MM.1S (cell line): Measurements from ENCODE around the gene PADI3.

Experiments
- EZH2phosphoT487 ChIP-seq: fragments of 300-600 bp; sonication (generic); IDR thresholded peaks from 2 replicates; pipeline ENCODE4 v1.6.1; 2018; ENCODE audit warnings: antibody characterized with exemption, low read length
- TF ChIP-seq, protein P1 (sequence below): fragments of 300-600 bp; sonication (generic); IDR thresholded peaks from 2 replicates; pipeline ENCODE4 v1.5.1; 2016; ENCODE audit warnings: antibody characterized with exemption, low read length, mixed read lengths

DNA sequence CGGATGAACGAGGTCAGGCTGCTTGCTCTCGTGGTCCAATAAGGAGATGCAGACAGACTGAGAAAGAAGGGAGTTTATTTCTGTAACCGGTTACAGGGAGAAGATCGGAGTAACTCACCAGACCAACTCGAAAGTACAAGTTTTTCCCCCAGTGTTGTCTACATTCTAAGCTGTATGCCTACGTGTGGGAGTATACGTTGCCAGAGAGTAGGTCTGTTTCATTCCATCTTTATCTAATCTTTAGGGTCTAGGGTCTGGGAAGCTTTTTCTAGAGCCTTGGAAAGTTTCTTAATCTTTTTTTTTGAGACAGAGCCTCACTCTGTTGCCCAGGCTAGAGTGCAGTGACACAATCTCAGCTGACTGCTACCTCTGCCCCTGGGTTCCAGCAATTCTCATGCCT lies 48.7 kb upstream of the PADI3 start:
- no peak for TF ChIP-seq EZH2phosphoT487
- TF ChIP-seq, protein P1, sequence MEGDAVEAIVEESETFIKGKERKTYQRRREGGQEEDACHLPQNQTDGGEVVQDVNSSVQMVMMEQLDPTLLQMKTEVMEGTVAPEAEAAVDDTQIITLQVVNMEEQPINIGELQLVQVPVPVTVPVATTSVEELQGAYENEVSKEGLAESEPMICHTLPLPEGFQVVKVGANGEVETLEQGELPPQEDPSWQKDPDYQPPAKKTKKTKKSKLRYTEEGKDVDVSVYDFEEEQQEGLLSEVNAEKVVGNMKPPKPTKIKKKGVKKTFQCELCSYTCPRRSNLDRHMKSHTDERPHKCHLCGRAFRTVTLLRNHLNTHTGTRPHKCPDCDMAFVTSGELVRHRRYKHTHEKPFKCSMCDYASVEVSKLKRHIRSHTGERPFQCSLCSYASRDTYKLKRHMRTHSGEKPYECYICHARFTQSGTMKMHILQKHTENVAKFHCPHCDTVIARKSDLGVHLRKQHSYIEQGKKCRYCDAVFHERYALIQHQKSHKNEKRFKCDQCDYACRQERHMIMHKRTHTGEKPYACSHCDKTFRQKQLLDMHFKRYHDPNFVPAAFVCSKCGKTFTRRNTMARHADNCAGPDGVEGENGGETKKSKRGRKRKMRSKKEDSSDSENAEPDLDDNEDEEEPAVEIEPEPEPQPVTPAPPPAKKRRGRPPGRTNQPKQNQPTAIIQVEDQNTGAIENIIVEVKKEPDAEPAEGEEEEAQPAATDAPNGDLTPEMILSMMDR, result no peak
